ENCODE results near the gene TFAP2B.

Gene TFAP2B

GRCh38 chr6:50829049-50829448 is 10.4 kb downstream of the TFAP2B start:
- POLR2A ChIA-PET (ENCODE audit: low non-redundant PET): no interaction called here
- H3K27ac ChIP-seq: no peak overlapping the region
- CTCF ChIA-PET: interaction anchor here (0.6 to 0.7 kb wide), 2 partner anchors 10 to 1099 kb away, joined by 3 read pairs; no protein-coding TSS in a partner anchor
- TF ChIP-seq, protein P1, sequence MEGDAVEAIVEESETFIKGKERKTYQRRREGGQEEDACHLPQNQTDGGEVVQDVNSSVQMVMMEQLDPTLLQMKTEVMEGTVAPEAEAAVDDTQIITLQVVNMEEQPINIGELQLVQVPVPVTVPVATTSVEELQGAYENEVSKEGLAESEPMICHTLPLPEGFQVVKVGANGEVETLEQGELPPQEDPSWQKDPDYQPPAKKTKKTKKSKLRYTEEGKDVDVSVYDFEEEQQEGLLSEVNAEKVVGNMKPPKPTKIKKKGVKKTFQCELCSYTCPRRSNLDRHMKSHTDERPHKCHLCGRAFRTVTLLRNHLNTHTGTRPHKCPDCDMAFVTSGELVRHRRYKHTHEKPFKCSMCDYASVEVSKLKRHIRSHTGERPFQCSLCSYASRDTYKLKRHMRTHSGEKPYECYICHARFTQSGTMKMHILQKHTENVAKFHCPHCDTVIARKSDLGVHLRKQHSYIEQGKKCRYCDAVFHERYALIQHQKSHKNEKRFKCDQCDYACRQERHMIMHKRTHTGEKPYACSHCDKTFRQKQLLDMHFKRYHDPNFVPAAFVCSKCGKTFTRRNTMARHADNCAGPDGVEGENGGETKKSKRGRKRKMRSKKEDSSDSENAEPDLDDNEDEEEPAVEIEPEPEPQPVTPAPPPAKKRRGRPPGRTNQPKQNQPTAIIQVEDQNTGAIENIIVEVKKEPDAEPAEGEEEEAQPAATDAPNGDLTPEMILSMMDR (conservative IDR thresholded peaks at IDR 0.05; ENCODE audit: low read depth): no peak
- no peak for DNase-seq (ENCODE audit: low spot score)

- DNase-seq (ENCODE audit: low spot score): no peak
- TF ChIP-seq, protein P1 (conservative IDR thresholded peaks at IDR 0.05; ENCODE audit: low read depth): no peak
- CTCF ChIA-PET: interaction anchor here (0.8 kb wide), 2 partner anchors 14 to 20 kb away, joined by 3 to 4 read pairs; no protein-coding TSS in a partner anchor
- H3K27ac ChIP-seq: no peak overlapping the region
- POLR2A ChIA-PET (ENCODE audit: low non-redundant PET): no interaction called here
Observed at GRCh38 chr6:50829898-50830444, 11.3 kb downstream of the TFAP2B start.

- ChIA-PET POLR2A (ENCODE audit: low non-redundant PET) (no interaction called here), CTCF (no interaction called here)
- DNase-seq (ENCODE audit: low spot score): no peak
- H3K27ac ChIP-seq: no peak overlapping the region
- TF ChIP-seq, protein P1 (conservative IDR thresholded peaks at IDR 0.05; ENCODE audit: low read depth): no peak
Observed at GRCh38 chr6:50831186-50831585, 12.5 kb downstream of the TFAP2B start.

GRCh38 chr6:50832912-50833311 is 14.2 kb downstream of the TFAP2B start:
- ChIA-PET CTCF (no interaction called here), POLR2A (ENCODE audit: low non-redundant PET) (no interaction called here)
- no peak overlapping the region for H3K27ac ChIP-seq
- TF ChIP-seq, protein P1 (conservative IDR thresholded peaks at IDR 0.05; ENCODE audit: low read depth): no peak
- no peak for DNase-seq (ENCODE audit: low spot score)

- CTCF ChIA-PET: no interaction called here
- POLR2A ChIA-PET (ENCODE audit: low non-redundant PET): no interaction called here
- no peak overlapping the region for H3K27ac ChIP-seq
- DNase-seq (ENCODE audit: low spot score): no peak
- TF ChIP-seq, protein P1 (conservative IDR thresholded peaks at IDR 0.05; ENCODE audit: low read depth): no peak
Observed at GRCh38 chr6:50834929-50835410, 16.3 kb downstream of the TFAP2B start.

DNA sequence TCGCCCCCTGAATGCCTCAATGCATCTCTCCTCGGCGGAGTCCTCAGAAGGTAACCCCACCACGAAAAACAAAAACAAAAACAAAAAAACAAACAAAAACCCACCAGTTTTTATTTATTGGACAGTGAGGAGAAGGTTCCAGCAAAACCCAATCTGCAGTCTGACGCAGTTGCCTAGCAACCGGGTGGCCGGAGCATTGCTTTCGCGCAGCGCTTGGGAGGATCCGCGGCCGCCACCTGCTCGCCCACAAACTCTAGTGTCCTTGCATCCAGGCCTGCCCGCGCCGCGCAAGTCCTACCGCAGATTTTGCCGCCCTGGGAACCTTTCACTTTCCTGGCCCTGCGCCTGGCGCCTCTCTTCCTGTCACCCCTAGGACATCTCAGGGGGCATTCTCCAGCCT is 17.6 kb downstream of the TFAP2B start:
- no peak for DNase-seq (ENCODE audit: low spot score)
- TF ChIP-seq, protein P1 (conservative IDR thresholded peaks at IDR 0.05; ENCODE audit: low read depth): no peak
- no peak overlapping the region for H3K27ac ChIP-seq
- POLR2A ChIA-PET (ENCODE audit: low non-redundant PET): no interaction called here
- CTCF ChIA-PET: no interaction called here

Measured in RWPE1 (cell line).